Hepatocyte (in vitro differentiated cells): ENCODE measurements around the gene LDLRAD4. TPM values are rescaled to one million over a fixed set of nuclear protein-coding genes. Genes with fewer than 3 reads are reported as not detected.

Experiments
- DNase-seq: peaks from one replicate; pipeline ENCODE4 v3.0.0-alpha.2; 2016; ENCODE audit warnings: low spot score
- H2AFZ ChIP-seq: fragments of 200-600 bp; sonication (generic); 2 replicates; pipeline ENCODE4 v1.6.0; 2016; ENCODE audit warnings: antibody characterized with exemption, mild to moderate bottlenecking
- H3K27ac ChIP-seq: fragments of 200-600 bp; sonication (generic); 2 replicates; pipeline ENCODE4 v1.5.1; 2016; ENCODE audit warnings: mild to moderate bottlenecking
- H3K27me3 ChIP-seq: fragments of 200-600 bp; sonication (generic); 2 replicates; pipeline ENCODE4 v1.6.1; 2016
- H3K36me3 ChIP-seq: fragments of 200-600 bp; sonication (generic); replicated peaks from 2 replicates; pipeline ENCODE4 v1.5.1; 2016; ENCODE audit warnings: low read depth; ENCODE audit not compliant: insufficient read depth
- H3K4me1 ChIP-seq: fragments of 200-600 bp; sonication (generic); 2 replicates; pipeline ENCODE4 v1.5.1; 2016; ENCODE audit warnings: mild to moderate bottlenecking, moderate library complexity; ENCODE audit not compliant: insufficient read depth
- H3K4me2 ChIP-seq: fragments of 200-600 bp; sonication (generic); 2 replicates; pipeline ENCODE4 v1.6.0; 2016
- H3K4me3 ChIP-seq: fragments of 200-600 bp; sonication (generic); 2 replicates; pipeline ENCODE4 v1.5.1; 2016; ENCODE audit warnings: mild to moderate bottlenecking
- H3K79me2 ChIP-seq: fragments of 200-600 bp; sonication (generic); 2 replicates; pipeline ENCODE4 v1.6.0; 2017; ENCODE audit warnings: mild to moderate bottlenecking
- H3K9me2 ChIP-seq: fragments of 200-600 bp; sonication (generic); replicated peaks from 2 replicates; pipeline ENCODE4 v1.6.0; 2017; ENCODE audit warnings: mild to moderate bottlenecking; ENCODE audit not compliant: insufficient read depth
- H3K9me3 ChIP-seq: fragments of 200-600 bp; sonication (generic); 2 replicates; pipeline ENCODE4 v1.5.1; 2016; ENCODE audit warnings: low read depth, mild to moderate bottlenecking
- H4K20me1 ChIP-seq: fragments of 200-600 bp; sonication (generic); 2 replicates; pipeline ENCODE4 v1.6.0; 2016; ENCODE audit warnings: mild to moderate bottlenecking; ENCODE audit not compliant: insufficient read depth, poor library complexity, severe bottlenecking
- CTCF ChIP-seq: fragments of 200-600 bp; sonication (generic); IDR thresholded peaks from 2 replicates; pipeline ENCODE4 v1.5.1; 2016; ENCODE audit warnings: antibody characterized with exemption, mild to moderate bottlenecking; ENCODE audit not compliant: poor library complexity
- EZH2 ChIP-seq: fragments of 200-600 bp; sonication (generic); IDR thresholded peaks from 2 replicates; pipeline ENCODE4 v1.6.1; 2016; ENCODE audit warnings: antibody characterized with exemption, mild to moderate bottlenecking, borderline replicate concordance
- EZH2phosphoT487 ChIP-seq: fragments of 200-600 bp; sonication (generic); IDR thresholded peaks from one replicate; pipeline ENCODE4 v1.6.1; 2018; ENCODE audit warnings: antibody characterized with exemption, mild to moderate bottlenecking, low read depth, moderate library complexity; ENCODE audit not compliant: unreplicated experiment, severe bottlenecking
- WGBS: methylation state at CpG from one replicate; pipeline ENCODE4 v1.1.6; 2016; ENCODE audit warnings: low lambda C conversion rate; ENCODE audit errors: missing lambda C conversion rate; 5-methylcytosine and 5-hydroxymethylcytosine counted together
- polyA plus RNA-seq: library from polyadenylated mRNA; unstranded; fragments of >200 nt; fragmentation: Nextera tagmentation; extraction: Ambion mirVana; gene quantifications from 2 replicates; pipeline ENCODE4 v1.2.1, GENCODE V29; 2016
- total RNA-seq: library from RNA; depleted of rRNA; stranded (reverse); fragments of >200 nt; gene quantifications from 2 replicates; pipeline ENCODE4 v1.2.3, GENCODE V29; 2014

The LDLRAD4 gene
- total and polyA plus RNA-seq, 2 experiments from 2014 or later, result 15.1 to 29.0 TPM

- Histone ChIP-seq H3K79me2 (no peaks in the 10 kb centered on the region), H2AFZ (no peak overlapping the region), H3K9me2 (no peaks in the 10 kb centered on the region), H3K27me3 (no peaks in the 10 kb centered on the region), H4K20me1 (no peaks in the 10 kb centered on the region), H3K4me1 (peaks cover 2% of the 10 kb centered on the region), H3K9me3 (no peaks in the 10 kb centered on the region), H3K4me3 (no peak overlapping the region), H3K27ac (no peak overlapping the region), H3K36me3 (no peaks in the 10 kb centered on the region), H3K4me2 (no peak overlapping the region)
- TF ChIP-seq EZH2phosphoT487 (no peak), EZH2 (no peak), CTCF (no peak)
- WGBS, result 74% methylated on average over 5 of the region's 5 CpGs
- no peak for DNase-seq
Observed at GRCh38 chr18:13332874-13333273, 114.3 kb downstream of the LDLRAD4 start.

- no peak overlapping the region for H3K27ac ChIP-seq
- H3K9me3 ChIP-seq, result no peaks in the 10 kb centered on the region
- no peak overlapping the region for H3K4me2 ChIP-seq
- H3K36me3 ChIP-seq, result no peaks in the 10 kb centered on the region
- no peak overlapping the region for H2AFZ ChIP-seq
- H4K20me1 ChIP-seq, result no peaks in the 10 kb centered on the region
- 46% methylated on average over 6 of the region's 6 CpGs for WGBS
- TF ChIP-seq CTCF, result no peak
- no peak for TF ChIP-seq EZH2phosphoT487
- no peak for TF ChIP-seq EZH2
- H3K9me2 ChIP-seq, result no peaks in the 10 kb centered on the region
- no peak overlapping the region for H3K4me3 ChIP-seq
- DNase-seq, result no peak
- no peaks in the 10 kb centered on the region for H3K27me3 ChIP-seq
- no peaks in the 10 kb centered on the region for H3K79me2 ChIP-seq
- peaks cover 5% of the 10 kb centered on the region for H3K4me1 ChIP-seq
Observed at GRCh38 chr18:13335903-13336302, 117.3 kb downstream of the LDLRAD4 start.

GRCh38 chr18:13336841-13337240 lies 118.3 kb downstream of the LDLRAD4 start:
- no peak overlapping the region for H3K27ac ChIP-seq
- no peak for TF ChIP-seq EZH2
- TF ChIP-seq EZH2phosphoT487, result no peak
- no peak for TF ChIP-seq CTCF
- H2AFZ ChIP-seq, result no peak overlapping the region
- H3K9me3 ChIP-seq, result peaks cover 3% of the 10 kb centered on the region
- H3K79me2 ChIP-seq, result no peaks in the 10 kb centered on the region
- H3K4me3 ChIP-seq, result no peak overlapping the region
- peaks cover 5% of the 10 kb centered on the region for H3K4me1 ChIP-seq
- H3K36me3 ChIP-seq, result no peaks in the 10 kb centered on the region
- H3K27me3 ChIP-seq, result no peaks in the 10 kb centered on the region
- H3K9me2 ChIP-seq, result no peaks in the 10 kb centered on the region
- no peak for DNase-seq
- no peaks in the 10 kb centered on the region for H4K20me1 ChIP-seq
- H3K4me2 ChIP-seq, result no peak overlapping the region
- WGBS, result 78% methylated on average over 4 of the region's 4 CpGs

- Histone ChIP-seq H3K27ac (no peak overlapping the region), H3K4me2 (no peak overlapping the region), H3K4me3 (no peak overlapping the region), H3K4me1 (peaks cover 5% of the 10 kb centered on the region), H3K36me3 (no peaks in the 10 kb centered on the region), H3K27me3 (no peaks in the 10 kb centered on the region), H3K9me2 (no peaks in the 10 kb centered on the region), H3K79me2 (no peaks in the 10 kb centered on the region), H4K20me1 (no peaks in the 10 kb centered on the region), H2AFZ (no peak overlapping the region), H3K9me3 (peaks cover 5% of the 10 kb centered on the region)
- DNase-seq, result no peak
- 66% methylated on average over 6 of the region's 6 CpGs for WGBS
- TF ChIP-seq EZH2phosphoT487 (no peak), EZH2 (no peak), CTCF (no peak)
Observed at GRCh38 chr18:13337369-13337768, 118.8 kb downstream of the LDLRAD4 start.
